H4 (cell line): ENCODE results near the gene ATP9B. TPM values are rescaled to one million over a fixed set of nuclear protein-coding genes. Genes with fewer than 3 reads are reported as not detected.
A peak's percentile ranks its signal among the peaks of the same experiment; 100 is the strongest.
"Not testable (repeated sequence)": the region's sequence is repeated elsewhere in the genome, so short reads cannot be mapped to it uniquely, and the experiment has no call there.

Experiments used
- DNase-seq: peaks from one replicate; pipeline ENCODE4 v3.0.0-alpha.2; 2015; ENCODE audit warnings: low spot score
- total RNA-seq: library from RNA; depleted of rRNA; stranded (reverse); fragments of >200 nt; shearing (Covaris generic); gene quantifications from 2 replicates; pipeline ENCODE4 v1.2.3, GENCODE V29; 2014

Gene ATP9B
- total RNA-seq, 1 experiment from 2014 or later: 9.4 TPM

DNA sequence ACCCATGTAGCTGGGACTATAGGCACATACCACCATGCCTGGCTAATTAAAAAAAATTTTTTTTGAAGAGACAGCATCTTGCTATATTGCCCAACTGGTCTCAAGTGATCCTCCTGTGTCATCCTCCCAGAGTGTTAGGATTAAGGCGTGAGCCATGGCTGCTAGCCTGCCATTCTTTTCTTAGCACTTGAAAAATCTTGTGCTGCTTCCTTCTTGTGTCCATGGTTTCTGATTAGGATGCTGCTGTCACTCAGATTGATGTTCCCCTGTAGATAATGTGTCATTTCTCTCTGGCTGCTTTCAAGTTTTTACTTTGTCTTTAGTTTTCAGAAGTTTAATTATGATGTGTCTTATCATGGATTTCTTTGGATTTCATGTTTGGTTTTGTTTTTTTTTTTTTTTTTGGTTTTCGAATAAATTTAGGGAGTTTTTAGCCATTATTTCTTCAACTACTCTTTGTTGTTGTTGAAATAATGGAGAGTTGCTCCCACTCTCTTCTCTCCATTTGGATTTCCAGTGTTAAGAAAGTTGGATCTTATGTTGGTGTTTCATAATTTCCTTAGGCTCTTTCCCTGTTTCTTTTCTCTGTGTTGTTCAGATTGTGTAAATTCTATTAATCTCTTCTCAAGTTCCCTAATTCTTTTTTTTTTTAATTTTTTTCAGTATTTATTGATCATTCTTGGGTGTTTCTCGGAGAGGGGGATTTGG is 2.5 kb downstream of the ATP9B start:
- DNase-seq: no peak

DNA sequence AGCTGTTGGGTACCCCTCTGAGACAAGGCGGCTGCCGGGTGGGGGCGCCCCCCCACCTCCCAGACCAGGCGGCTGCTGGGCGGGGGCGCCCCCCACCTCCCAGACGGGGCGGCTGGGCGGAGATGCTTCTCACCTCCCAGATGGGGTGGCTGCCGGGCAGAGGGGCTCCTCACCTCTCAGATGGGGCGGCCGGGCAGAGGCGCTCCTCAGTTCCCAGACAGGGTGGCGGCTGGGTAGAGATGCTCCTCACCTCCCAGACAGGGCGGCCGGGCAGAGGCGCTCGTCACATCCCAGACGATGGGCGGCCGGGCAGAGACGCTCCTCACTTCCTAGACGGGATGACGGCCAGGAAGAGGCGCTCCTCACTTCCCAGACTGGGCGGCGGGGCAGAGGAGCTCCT is 3.5 kb downstream of the ATP9B start:
- DNase-seq: not testable (repeated sequence)

DNA sequence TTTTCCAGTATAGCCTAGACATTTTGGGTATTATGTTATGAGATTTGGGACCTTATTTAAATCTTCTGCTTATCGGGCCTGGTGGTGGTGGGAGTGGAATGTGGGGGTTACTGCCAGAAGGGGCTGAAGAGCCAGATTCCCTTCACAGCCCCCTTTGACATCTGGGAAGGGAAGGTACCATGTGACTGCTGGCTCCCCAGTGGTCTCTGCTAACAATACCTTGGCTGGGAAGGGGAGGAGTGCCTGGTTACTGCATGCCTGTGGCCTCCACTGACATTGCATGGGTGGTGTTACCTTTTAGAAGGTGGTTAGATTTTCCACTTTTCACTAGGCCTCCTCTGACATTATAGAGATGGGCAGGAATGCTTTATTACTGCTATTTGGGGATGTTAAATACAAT is 8.0 kb downstream of the ATP9B start:
- DNase-seq: no peak

DNA sequence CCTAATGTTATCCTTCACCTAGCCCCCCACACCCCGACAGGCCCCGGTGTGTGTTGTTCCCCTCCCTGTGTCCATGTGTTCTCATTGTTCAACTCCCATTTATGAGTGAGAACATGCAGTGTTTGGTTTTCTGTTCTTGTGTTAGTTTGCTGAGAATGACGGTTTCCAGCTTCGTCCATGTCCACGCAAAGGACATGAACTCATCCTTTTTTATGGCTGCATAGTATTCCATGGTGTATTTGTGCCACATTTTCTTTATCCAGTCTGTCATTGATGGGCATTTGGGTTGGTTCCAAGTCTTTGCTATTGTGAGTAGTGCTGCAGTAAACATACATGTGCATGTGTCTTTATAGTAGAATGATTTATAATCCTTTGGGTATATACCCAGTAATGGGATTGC is 9.6 kb downstream of the ATP9B start:
- DNase-seq: not testable (repeated sequence)

DNA sequence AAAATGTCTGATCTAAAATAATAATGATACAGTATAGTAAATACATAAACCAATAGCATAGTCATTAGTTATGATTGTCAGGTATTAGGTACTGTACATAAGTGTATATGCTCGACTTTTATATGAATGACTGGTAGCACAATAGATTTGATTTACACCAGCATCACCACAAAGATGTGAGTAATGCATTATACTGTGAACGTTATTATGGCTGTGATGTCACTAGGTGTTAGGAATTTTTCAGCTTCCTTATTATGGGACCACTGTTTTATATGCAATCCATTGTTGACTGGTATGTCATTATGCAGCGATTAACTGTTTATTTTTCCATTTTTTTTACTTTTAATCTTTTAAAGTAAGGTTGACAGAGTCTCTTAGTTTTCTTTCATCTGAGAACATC is 23.7 kb downstream of the ATP9B start:
- DNase-seq: no peak

DNA sequence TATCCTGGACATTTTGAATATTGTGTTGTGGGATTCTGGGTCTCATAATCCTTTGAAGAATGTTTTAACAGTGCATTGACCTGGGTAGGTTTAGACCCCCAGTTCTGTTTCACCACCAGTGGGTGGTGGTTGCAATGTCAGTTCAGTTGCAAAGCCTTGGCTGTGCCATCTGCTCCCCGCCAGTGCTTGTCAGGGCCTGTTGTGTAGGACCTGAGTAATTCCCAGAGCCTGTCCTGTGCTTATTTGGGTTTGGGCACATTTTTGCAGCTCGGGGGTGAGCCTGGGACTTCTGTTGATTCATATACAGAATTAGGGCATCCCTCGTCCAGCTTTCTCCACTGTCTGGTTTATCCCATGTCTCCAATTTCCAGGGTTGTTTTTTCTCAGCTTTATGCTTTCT is 24.8 kb downstream of the ATP9B start:
- no peak for DNase-seq

DNA sequence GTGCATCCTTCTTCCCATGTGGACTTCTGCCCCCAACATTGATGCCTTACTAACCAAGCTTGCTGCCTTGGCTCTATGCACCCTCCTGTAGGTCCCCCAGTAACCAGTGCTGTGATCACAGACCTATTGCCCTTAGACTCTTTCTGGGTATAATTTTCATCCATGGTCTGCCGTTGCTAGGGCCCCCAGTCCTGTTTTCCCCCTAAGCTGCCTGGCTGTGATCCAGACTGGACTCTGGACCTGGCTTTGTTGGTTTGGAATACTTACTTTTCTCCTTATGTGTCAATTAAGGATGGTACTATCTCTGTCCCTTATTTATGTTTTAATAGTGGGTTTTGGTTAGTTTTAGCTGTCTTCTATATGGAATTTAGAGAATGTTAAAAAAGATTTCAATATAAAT is 26.0 kb downstream of the ATP9B start:
- DNase-seq: no peak

DNA sequence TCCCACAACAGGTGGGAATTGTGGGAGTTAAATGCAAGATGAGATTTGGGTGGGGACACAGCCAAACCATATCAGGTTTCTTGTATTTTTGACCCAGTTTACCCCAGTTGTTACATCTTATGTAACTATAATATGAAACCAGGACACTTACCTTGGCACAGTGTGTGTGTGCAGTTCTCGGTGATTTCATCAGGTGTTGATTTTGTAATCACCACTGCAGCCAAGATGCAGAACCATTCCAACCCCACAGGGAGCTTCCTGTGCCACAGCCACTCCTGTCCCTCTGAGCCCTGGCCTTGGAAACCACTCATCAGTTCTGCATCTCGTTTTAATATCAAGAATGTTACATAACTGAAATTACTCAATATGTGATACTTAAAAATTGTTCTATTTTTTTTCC is 31.8 kb downstream of the ATP9B start:
- no peak for DNase-seq

DNA sequence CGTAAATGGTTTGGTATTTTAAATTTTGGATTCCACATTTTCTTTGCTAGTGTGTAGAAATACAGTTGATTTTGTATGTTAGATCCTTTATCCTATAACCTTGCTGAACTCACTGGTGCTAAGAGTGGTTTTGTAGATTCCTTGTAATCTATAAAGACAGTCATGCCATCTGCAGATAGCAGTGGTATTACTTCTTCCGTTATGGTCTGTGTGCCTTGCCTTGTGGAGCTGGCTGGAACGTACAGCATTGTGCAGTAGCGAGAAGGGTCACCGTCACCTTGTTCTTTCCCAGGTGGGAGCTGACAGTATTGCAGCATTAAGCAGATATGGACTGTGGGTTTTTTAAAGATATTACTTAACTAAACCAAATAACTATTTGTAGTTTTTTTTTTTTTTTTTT is 33.7 kb downstream of the ATP9B start:
- no peak for DNase-seq

DNA sequence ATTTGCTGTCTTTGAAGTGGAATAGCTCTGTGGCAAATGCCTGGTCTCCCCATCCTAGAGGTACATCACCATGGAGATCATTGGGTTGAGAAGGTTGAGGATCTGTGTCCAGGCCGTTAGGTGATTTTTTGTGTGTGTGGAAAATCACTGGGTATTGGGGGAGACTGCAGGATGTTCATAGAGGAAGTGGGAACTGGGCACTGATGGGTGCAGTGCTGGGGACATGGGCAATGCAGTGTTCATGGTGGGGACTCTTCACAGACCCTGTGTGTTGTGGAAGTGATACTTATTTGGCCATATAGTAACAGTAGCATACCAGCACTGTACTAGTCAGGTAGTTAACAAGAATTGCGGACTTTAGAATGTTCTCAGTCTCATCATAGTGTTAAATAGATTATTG is 34.9 kb downstream of the ATP9B start:
- no peak for DNase-seq

DNA sequence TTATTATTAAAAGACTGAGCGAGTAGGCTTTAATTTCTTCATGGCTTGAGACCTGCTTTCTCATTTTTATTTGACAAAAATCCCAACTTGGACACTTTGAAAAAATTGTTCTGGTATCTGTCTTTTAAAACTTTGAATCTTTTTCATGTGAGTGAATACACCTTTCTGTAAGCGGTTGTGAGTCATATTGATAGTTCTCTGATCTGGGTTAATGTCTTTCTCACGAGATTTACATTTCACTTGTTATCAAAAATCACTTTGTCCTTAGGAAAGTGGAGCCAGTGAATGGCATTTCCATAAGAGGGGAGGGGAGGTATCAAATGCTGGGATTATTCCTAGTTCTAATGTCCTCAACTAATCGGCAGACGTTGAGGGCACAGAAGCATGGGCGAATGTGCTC is 36.3 kb downstream of the ATP9B start:
- DNase-seq: no peak

DNA sequence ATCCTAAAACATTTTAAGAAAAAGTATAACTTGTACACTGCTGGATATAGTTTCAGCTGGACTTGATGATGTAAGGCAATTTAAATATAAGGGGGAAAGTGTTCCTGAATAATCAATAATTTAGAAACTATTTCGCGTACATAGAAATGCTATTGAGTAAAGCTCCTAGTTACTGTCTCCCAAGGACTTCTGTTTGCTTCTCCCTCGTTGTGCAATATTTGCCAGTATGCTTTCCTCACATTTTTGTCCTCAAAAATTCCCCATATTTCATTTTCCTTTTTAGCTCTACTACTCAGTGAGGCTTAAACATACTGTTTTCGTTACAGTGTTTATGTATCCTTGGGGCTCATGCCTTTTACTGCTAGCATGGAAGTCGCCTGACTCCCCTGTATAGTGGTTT is 36.9 kb downstream of the ATP9B start:
- no peak for DNase-seq

DNA sequence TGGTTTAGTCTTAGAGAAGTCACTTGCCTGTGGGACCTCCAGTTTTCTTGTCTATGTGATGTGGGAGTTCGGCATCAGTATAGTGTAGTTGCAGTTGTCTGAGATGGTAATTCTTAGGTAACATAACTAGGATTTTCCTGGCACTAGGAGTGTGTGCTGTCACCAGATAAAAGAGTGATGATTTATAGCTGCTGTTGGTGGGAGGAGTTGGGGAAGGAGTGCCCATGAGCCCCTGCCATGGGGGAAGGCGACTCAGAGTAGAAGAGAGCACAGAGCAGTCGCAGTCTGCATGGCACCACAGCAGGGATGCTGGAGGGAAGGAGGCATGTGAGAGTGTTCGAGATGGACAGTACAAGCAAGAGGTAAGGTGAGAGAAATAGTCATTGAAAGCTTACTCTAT is 38.7 kb downstream of the ATP9B start:
- DNase-seq: no peak

DNA sequence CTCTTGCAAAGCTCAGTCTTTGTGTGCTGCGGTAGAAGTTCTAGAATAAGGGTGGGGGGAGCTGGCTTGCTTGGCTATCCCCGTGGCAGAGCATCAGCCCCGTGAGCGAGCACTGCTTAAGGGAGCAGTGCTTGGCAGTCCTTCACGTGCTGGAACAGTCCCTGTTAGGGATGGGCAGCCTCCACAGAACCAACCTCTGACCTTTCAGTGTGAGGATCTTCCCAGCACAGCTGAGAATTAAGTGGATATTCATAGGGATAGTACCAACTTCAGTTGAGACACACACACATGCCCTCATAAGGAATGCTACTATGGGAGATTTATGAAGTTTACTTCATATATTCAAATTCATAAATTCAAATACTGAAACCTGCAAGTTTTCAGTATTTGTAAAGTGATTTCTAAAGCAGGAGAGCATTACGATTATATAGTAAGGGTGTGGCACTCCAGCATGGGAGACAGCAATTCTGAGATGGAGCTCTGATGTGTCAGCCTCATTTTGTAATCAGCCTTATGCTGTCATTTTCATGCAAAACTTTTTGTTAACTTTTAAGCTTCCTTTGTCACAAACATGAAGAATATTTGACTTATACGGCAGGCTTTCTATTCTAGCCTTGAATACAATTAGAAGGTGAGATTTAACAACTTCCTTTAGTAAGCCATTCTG is 39.5 kb downstream of the ATP9B start:
- no peak for DNase-seq

DNA sequence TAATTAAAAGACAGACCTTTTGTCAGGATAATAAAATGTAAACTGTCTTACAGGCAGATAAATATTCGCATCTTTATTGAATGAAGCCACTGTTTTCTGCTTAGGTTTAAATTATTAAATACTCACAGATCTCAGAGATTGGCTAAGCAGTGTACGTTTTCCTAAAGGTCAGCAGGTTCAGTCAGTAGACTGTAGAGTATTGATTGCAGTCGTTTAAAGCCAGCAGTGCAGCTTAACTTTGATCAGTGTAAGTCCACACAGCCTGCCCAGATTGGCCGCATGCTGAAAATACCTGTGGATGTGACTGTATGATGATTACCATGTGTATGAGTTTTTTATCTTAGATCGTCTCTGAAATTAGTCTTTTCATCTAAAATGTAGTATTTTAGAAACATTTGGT is 42.3 kb downstream of the ATP9B start:
- DNase-seq: no peak

DNA sequence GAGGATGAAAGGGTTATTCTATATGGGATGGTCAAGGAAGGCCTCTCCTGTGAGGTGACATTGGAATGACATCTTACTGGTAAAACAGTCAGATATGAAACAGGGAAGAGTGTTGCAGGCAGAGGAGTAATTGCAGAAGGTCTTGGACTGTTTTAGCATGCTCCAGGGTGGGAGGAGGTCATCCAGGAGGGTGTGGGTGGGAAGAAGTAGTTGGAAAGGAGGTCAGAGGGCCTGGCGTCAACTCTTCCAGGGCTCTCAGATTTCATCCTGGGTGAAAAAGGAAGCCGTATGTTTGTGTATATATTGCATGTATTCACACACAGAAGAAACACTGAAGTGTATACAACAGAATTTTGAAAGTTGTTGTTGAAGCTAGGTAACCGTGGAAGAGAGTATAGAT is 48.2 kb downstream of the ATP9B start:
- peak; percentile 35 for DNase-seq

DNA sequence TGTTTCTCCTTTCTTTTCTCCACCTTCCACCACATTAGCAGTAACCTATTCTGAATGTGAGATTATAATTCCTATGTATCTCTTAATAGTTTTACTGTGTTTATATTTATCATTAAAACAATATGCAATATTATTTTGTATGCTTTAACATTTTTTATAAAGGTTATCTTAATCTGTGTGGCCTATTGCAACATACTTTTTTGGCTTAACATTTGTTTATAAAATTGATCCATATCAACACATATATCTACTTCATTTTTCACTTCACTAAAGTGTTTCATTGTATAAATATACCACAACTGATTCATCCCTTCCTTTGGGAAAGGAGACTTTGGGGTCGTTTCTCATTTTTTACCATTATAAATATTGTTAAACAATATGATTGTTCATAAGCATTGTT is 48.6 kb downstream of the ATP9B start:
- DNase-seq: no peak

DNA sequence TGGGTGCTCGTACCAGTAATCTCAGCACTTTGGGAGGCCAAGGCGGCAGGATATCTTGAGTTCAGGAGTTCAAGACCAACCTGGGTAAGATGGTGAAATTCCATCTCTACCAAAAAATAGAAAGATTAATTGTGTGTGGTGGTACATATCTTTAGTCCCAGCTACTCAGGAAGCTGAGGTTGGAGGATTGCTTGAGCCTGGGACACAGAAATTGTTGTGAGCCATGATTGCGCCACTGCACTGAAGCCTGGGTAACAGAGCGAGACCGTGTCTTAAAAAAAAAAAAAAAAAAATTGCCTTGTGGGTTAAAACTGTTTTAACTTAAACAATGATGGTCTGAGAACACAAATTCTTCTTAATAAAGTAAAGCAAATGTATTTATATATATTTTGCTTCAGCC is 49.6 kb downstream of the ATP9B start:
- DNase-seq: no peak

DNA sequence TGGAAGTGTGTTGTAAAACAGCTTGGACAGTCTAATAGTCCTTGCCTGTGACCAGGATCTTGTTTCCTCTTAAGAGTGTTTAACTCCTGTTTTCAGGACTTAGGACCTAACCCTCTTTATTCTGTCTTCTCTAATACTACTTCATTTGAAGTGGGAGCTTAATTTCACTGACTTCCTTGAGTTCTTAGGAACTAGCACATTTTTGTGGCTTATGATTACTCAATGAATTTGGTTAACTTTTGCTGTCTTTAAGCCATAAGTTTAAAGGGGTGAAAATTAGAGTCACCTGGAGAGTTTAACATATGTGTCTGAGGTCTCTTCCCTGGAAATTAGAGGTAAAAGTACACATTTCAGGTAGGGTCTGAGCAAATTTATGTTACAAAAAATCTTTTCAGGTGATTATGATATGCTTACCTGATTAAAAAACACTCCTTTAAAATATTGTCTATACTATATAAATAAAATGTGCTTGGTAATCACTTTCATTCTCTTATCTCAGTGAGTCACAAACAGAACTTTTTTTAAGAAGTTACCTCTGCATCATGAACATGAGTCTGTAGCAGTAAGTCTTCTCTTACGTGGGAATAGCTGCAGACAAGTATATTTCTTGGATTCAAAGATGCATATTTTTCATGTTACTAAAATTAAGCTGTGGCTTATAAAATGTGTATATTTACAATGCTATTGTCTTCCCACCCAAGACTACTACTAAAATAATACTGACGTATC is 52.7 kb downstream of the ATP9B start:
- DNase-seq: no peak

DNA sequence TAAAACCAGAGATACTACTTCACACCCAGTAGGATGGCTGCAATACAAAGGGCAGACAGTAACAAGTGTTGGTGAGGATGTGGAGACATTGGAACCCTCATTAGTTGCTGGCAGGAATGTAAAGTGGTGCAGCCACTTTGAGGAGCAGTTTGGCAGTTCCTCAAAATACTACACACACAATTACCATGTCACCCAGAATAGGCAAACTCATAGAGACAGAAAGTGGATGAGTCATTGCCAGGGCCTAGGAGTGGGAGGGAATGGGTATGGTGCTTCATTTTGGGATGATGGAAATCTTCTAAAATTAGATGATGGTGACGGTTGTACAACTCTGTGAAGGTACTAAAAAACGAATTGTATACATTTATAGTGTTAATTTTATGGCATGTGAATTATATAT is 54.8 kb downstream of the ATP9B start:
- DNase-seq: no peak

DNA sequence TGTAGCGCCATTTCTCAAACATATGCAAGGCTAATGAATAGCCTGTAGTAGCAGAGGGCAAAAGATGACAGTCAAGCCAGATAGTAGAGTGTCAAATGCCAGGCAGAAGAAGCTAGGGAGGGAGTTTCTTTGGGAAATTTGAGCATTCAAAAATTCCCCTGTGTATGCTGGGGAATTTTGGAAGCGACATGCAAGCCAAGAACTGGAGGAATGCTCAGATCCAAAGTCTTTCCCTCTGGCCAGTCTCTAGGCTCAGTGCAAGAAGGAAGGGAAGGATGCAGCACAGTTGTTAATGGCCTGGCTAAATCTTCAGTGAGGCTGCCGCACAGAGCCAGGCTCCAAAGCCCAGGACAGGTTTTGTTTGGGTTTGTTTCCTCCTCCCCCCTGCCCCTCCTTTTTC is 59.9 kb downstream of the ATP9B start:
- no peak for DNase-seq

DNA sequence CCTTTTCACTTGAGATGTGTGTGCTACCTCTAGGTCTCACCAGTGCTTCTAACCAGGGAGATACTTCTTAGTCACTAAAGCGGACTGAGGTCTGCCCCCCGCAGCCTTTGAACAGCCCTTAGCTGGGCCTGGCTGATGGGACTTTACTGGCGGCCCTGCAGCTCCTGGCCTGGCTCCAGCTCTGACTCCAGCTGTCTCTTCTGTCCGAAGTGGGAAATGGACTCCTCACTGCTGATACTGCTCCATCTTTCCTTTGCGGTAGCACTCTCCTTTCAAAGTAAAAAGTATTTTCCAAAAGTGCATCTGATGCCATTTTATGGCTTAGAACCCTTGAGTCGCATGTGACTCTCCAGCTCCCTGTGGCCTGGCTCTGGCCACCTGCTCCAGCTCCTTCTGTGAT is 64.5 kb downstream of the ATP9B start:
- DNase-seq: no peak

DNA sequence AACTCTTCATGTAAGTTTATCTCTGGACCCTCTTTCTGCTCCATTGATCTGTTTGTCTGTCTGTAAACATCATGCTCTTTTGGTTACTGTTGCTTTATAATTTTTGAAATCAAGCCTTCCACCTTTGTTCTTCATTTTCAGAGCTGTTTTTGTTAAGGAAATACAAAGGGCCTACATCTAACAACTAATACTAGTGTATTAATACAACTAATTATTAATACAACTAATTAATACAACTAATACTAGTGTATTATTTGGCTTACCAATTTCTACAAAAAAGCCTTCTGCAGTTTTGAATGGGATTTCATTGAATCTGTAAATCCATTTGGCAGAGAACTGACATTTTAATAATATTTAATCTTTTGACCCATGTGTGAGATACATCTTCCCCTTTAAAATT is 66.7 kb downstream of the ATP9B start:
- no peak for DNase-seq
